VCaP (cell line): ENCODE data around the gene SARM1.
A peak's percentile ranks its signal among the peaks of the same experiment; 100 is the strongest.

Experiments
- H3K27ac ChIP-seq: fragments of 450-650 bp; 2 replicates; pipeline ENCODE4 v1.5.1; 2017
- TF ChIP-seq, protein P1 (sequence below): fragments of 450-650 bp; conservative IDR thresholded peaks from 2 replicates; pipeline ENCODE4 v1.5.1; 2017; ENCODE audit warnings: mild to moderate bottlenecking, moderate library complexity

The SARM1 gene

DNA sequence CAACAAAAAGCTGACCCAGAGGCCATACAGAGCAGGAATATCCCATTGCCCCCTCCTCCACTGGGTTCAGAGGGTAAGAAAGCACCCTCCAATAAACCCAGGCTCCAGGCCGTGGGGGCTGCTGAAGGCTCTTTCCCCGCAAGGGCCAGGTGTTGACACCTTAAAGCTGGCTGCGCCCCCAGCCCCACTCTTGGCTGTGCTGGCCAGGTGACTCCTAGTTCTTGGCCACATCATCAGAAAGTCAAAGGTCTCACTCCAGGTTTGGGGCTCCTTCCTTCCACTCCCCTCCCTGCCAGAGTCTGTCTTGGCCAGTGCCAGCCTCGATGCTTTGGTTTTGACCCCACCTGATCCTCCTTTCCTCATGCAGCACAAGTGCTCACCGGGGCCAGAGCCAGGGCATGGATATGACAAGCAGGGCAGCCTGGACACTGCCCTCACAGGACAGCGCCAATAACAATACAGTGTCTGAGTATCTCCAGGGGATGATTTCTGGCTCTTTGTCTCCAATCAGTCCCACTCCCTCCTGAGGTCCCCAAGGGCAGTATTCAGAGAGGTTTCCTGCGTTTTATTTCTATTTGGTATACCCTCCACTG, 26.3 kb downstream of the SARM1 start:
- peak overlapping the region; percentile 17; the same call in 1 of the 2 replicates for H3K27ac ChIP-seq
- TF ChIP-seq, protein P1, sequence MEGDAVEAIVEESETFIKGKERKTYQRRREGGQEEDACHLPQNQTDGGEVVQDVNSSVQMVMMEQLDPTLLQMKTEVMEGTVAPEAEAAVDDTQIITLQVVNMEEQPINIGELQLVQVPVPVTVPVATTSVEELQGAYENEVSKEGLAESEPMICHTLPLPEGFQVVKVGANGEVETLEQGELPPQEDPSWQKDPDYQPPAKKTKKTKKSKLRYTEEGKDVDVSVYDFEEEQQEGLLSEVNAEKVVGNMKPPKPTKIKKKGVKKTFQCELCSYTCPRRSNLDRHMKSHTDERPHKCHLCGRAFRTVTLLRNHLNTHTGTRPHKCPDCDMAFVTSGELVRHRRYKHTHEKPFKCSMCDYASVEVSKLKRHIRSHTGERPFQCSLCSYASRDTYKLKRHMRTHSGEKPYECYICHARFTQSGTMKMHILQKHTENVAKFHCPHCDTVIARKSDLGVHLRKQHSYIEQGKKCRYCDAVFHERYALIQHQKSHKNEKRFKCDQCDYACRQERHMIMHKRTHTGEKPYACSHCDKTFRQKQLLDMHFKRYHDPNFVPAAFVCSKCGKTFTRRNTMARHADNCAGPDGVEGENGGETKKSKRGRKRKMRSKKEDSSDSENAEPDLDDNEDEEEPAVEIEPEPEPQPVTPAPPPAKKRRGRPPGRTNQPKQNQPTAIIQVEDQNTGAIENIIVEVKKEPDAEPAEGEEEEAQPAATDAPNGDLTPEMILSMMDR, result no peak

DNA sequence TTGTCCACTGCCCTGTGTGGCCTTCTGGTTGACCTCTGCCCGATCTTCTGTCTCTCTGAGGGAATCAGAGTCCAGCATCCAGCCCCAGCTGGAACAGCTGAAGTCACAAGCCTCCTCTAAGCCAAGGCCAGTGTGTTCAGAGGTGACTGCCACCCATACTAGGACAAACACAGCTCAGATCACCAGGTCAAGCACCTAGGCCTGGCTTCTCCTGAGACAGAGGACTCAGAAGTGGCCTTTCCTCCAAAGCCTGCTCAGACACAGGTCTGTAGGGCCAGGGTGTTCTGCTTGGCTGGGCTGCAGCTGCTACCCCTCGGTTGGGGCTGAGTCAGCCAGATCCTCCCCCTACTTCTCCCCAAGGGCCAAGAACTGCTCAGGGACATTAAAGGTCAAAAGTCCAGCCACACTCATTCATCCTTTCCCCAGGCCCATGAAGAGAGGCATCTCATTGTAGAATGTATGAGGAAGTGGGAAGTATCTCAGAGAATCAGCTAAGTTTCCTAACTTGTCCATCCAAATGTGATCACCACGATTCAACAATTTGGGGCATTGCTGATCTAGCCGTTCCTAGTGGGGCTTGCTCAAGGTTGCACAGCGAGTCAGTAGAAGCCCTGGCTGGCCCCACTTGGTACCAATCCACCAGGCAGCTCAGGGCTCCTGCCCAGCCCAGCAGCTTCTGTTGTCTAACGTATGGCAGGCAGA, 26.9 kb downstream of the SARM1 start:
- TF ChIP-seq, protein P1, result no peak
- H3K27ac ChIP-seq, result peak overlapping the region; percentile 17; the same call in 1 of the 2 replicates

DNA sequence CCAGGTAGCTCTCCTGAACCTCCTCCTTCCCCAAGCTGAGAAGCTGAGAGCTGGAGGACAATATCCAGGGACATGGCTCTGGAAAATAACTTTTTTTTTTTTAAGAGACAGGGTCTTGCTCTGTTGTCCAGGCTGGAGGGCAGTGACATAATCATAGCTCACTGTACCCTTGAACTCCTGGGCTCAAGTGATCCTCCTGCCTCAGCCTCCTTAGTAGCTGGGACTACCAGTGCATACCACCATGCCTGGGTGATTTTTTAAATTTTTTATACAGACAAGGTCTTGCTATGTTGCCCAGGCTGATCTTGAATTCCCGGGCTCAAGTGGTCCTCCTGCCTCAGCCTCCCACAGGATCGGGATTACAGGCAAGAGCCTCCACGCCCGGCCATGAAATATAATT, 28.3 kb downstream of the SARM1 start:
- peak overlapping the region; percentile 17; the same call in 1 of the 2 replicates for H3K27ac ChIP-seq
- TF ChIP-seq, protein P1, result no peak

DNA sequence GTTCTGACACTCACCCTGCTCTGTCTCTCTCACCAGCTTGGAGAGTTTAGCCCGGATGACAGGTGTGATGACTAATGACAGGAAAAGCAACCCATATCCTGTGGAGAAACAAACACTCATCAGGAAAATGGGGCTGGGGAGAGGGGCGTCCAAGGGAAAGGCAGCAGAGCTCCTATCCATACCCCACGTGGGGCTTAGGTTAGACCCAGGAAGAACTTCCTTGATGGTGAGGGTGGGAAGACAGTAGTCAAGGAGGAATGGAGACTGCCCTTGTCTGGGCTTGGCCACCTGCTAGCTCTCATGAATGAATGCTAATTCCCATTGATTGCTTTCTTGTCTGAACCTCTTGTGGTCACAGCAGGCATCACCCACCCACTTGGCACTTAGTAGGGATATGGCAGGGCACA, 30.7 kb downstream of the SARM1 start:
- TF ChIP-seq, protein P1, result no peak
- H3K27ac ChIP-seq, result no peak overlapping the region

DNA sequence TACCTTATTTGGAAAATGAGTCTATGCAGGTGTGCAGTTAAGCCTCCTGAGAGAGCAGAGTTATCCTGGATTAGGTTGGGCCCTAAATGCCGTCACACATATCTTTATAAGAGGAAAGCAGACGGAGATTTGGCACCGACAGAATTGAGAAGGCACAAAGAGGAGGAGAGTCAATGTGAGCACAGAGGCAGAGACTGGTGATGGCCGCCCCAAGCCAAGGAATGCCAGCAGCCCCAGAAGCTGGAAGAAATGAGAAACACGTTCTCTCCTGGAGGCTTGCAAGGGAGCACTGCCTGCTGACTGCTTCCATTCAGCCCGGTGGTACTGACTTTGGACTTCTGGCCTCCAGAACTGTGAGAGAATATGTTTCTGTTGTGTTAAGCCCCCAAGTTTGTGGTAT, 31.4 kb downstream of the SARM1 start:
- H3K27ac ChIP-seq, result no peak overlapping the region; the same call in 1 of the 2 replicates
- TF ChIP-seq, protein P1, result no peak

DNA sequence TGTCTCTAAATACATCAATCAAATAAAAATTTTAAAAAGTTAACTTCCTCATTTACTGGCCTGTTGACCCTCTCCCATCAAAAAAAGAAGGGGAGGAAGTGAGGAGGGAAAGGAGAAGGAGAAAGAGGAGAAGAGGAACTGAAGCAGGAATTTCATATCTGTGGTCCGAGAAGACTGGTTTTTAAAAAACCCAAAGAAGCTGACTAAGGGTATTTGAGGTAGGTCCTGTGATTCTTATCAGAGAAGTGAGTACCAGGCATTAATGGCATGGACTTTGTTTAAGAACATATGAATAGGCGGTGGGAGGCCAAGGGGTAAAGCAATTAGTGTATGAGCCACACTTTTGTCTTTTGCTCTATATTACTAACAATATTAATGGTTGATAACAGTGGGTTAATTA, 32.5 kb downstream of the SARM1 start:
- H3K27ac ChIP-seq, result no peak overlapping the region; the same call in 1 of the 2 replicates
- TF ChIP-seq, protein P1, result no peak

DNA sequence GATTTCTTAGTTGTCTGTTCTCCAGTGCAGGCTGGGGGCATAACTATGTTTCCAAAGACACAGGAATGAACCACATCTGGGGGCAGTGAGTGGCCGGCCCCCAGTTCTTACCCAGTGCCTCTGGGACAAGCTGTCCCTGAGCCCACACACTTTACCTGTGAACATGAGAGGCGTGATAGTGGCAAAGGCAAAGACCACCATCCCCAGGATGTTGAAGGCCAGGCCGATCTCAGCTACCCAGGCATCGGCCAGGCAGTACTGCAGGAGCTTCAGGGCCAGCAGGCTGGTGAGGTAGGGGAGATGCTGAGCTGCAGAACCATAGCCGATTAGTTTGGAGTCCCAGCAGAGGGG, 32.9 kb downstream of the SARM1 start:
- TF ChIP-seq, protein P1, result no peak
- H3K27ac ChIP-seq, result peak overlapping the region; percentile 93; the same call in 1 of the 2 replicates
